Cardiac muscle cell (in vitro differentiated cells and primary cell): ENCODE data around the gene AGRN. TPM values are rescaled to one million over a fixed set of nuclear protein-coding genes. Genes with fewer than 3 reads are reported as not detected.
"Not testable (repeated sequence)": the region's sequence is repeated elsewhere in the genome, so short reads cannot be mapped to it uniquely, and the experiment has no call there.

Experiments
- DNase-seq, 2 donors: peaks; one replicate each; pipeline versions ENCODE4 v3.0.0 to v3.0.0-alpha.2; 2010 to 2017; ENCODE audit warnings: low read depth in 1 of 2, low spot score in 1 of 2
- H3K27ac ChIP-seq: fragments of 200-600 bp; sonication (generic); 2 replicates; pipeline ENCODE4 v1.5.1; 2016
- H3K27me3 ChIP-seq: fragments of 200-600 bp; sonication (generic); 2 replicates; pipeline ENCODE4 v1.6.0; 2016; ENCODE audit warnings: control low read depth
- H3K36me3 ChIP-seq: fragments of 200-600 bp; sonication (generic); 2 replicates; pipeline ENCODE4 v1.5.1; 2016; ENCODE audit warnings: control low read depth
- H3K4me1 ChIP-seq: fragments of 200-600 bp; sonication (generic); 2 replicates; pipeline ENCODE4 v1.8.1; 2017; ENCODE audit warnings: low read depth, mild to moderate bottlenecking, mixed run types
- H3K4me3 ChIP-seq: fragments of 200-600 bp; sonication (generic); 2 replicates; pipeline ENCODE4 v1.5.1; 2016; ENCODE audit warnings: mild to moderate bottlenecking
- H3K9me3 ChIP-seq: fragments of 200-600 bp; sonication (generic); 2 replicates; pipeline ENCODE4 v1.5.1; 2017; ENCODE audit warnings: low read depth, mild to moderate bottlenecking, control low read depth
- polyA plus RNA-seq: library from polyadenylated mRNA; unstranded; fragments of >200 nt; fragmentation: Nextera tagmentation; extraction: Ambion mirVana; gene quantifications from 2 replicates; pipeline ENCODE4 v1.2.1, GENCODE V29; 2016
- total RNA-seq: library from RNA; depleted of rRNA; stranded (reverse); fragments of >200 nt; gene quantifications from 2 replicates; pipeline ENCODE4 v1.2.3, GENCODE V29; 2016
- TF ChIP-seq, protein P1 (sequence below): IDR thresholded peaks from 2 replicates; pipeline ENCODE4 v1.5.1; 2012; ENCODE audit warnings: low read depth, mild to moderate bottlenecking, low read length

Gene AGRN
- total and polyA plus RNA-seq, 2 experiments from 2014 or later = 23.5 to 154 TPM

DNA sequence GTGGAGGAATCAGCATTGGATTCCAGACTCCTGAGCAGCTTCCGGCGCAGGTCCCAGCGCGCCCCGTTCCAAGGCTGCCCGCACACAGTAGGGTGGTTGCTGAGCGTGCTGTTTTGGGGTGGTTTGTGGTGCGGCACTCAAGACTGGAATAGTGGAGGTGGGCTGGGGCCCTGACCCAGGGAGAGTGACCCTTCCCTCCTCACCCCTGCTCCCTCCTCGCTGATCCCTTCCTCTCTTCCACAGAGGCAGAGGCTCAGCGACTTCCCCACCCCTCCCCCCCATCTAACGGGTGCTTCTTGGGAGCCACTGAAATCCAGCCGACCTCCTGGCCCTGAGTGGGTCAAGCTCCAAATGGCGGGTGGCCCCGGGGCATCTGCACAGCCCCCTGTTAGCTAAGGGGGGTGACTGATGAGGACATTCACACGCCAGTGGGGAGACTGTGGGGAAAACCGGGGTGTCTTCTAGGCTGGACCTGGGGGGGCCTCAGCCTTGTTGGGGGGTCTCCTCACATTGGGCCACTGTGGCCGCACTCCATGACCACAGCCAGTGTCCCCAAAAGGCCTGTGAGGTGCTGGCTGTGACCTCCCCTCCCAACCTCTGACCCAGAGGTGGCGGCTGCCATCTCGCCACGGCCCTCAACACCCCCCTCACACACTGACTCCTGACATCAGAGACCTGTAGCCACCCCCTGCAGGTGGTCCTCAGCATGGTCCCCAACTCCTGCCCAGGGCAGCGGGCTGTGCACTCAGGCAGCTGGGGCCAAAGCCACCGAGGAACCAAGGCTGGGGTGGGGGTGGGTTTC lies 16.1 kb upstream of the AGRN start:
- TF ChIP-seq, protein P1, sequence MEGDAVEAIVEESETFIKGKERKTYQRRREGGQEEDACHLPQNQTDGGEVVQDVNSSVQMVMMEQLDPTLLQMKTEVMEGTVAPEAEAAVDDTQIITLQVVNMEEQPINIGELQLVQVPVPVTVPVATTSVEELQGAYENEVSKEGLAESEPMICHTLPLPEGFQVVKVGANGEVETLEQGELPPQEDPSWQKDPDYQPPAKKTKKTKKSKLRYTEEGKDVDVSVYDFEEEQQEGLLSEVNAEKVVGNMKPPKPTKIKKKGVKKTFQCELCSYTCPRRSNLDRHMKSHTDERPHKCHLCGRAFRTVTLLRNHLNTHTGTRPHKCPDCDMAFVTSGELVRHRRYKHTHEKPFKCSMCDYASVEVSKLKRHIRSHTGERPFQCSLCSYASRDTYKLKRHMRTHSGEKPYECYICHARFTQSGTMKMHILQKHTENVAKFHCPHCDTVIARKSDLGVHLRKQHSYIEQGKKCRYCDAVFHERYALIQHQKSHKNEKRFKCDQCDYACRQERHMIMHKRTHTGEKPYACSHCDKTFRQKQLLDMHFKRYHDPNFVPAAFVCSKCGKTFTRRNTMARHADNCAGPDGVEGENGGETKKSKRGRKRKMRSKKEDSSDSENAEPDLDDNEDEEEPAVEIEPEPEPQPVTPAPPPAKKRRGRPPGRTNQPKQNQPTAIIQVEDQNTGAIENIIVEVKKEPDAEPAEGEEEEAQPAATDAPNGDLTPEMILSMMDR = no peak
- H3K27ac ChIP-seq = no peak overlapping the region
- no peaks in the 10 kb centered on the region for H3K9me3 ChIP-seq
- H3K27me3 ChIP-seq = peaks cover 9% of the 10 kb centered on the region
- H3K4me1 ChIP-seq = peaks cover 27% of the 10 kb centered on the region
- no peaks in the 10 kb centered on the region for H3K36me3 ChIP-seq
- H3K4me3 ChIP-seq = no peak overlapping the region
- no peak for DNase-seq

DNA sequence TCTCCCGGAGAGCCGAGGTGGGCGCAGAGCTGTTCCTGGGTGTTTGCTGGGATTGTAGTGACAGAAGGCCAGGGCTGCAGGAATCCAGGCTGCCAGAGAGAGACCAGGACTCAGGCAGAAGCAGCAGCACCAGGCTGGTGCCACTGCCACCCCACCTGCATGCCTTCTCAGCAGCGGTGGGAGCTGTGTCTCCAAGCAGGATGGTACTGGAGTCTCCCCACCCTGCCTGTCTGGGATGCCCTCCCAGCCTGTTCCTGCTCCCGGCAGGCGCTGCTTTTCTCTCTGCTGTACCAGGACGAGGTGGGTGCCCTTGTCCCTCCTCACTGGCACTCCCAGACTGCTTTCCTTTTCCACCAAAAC lies 15.5 kb upstream of the AGRN start:
- H3K4me3 ChIP-seq = no peak overlapping the region
- H3K36me3 ChIP-seq = no peaks in the 10 kb centered on the region
- TF ChIP-seq, protein P1 = no peak
- no peaks in the 10 kb centered on the region for H3K9me3 ChIP-seq
- H3K27me3 ChIP-seq = peaks cover 4% of the 10 kb centered on the region
- no peak for DNase-seq
- H3K4me1 ChIP-seq = peaks cover 27% of the 10 kb centered on the region
- peak overlapping the region; percentile 84 for H3K27ac ChIP-seq

DNA sequence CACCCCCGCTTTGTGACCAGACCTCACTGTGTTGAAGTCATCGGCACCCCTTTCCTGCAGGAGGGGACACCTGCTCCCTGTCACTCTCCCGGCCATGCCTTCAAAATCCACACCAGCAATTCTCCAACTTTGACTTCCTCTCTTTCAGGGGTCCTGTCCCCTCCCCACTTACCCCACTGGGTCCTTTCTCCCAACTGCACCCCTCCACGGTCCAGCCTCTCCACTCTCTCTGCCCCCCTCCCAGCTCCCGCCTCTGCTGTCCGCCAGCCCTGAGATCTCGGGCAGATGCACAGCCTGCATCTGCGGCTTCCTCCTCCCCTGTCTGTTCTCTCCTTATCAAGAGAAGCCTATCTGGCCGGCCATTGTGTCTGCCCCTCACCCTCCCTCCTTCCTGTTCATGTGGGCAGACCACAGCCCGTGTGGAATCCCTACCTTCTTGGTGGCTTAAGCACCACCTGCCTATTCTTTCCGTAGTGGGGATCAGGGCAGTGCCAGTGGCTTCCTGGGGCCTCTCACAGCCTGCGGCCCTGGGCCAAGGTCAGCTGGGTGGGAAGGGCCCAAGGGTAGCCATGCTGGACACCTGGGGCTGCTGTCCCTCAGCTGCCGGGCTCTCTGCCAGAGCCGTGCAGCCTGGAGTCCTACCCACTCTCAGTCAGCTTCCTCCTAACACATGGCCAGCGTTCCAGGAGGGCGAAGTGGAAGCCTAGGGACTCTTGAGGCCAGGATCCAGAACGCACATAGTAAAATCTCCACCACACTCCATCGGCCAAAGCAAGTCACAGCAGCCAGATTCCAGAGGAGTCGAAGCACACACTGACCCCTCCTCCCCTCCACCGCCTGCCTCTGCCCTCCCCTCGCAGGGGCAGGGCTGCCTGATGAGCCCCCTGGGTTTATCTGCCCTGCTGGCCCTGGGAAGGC lies 14.9 kb upstream of the AGRN start:
- H3K36me3 ChIP-seq = no peaks in the 10 kb centered on the region
- H3K4me3 ChIP-seq = no peak overlapping the region
- peak; percentile 69 to 75 for DNase-seq
- H3K27me3 ChIP-seq = no peaks in the 10 kb centered on the region
- H3K27ac ChIP-seq = peak overlapping the region; percentile 84
- no peaks in the 10 kb centered on the region for H3K9me3 ChIP-seq
- TF ChIP-seq, protein P1 = no peak
- peaks cover 27% of the 10 kb centered on the region for H3K4me1 ChIP-seq

DNA sequence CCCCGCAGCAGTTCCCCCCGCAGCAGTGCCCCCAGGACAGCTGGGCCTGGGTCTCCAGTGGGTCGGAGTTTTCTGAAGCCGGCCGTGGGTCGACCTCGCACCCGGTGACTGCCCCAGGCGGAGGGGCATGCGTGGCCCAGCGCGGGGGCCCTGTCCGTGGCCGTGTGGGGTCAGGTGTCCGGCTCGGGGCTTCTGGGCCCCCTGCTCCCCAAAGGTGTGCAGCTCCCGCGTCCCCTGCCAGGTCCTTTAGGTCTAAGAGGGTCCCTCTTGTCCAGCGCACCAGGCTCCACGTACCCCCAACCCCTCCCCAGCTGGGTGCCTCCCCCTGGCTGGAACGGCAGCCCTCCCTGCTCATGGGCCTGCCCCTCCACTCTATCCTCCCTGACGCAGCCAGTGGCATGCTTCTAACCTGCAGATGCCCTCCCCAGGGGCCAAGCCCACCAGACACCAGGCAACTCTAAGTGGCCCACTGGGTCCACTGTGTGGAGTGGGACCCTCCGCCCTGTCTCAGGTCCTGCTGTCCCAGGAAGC lies 14.1 kb upstream of the AGRN start:
- no peak for DNase-seq
- H3K4me3 ChIP-seq = no peak overlapping the region
- H3K36me3 ChIP-seq = no peaks in the 10 kb centered on the region
- H3K9me3 ChIP-seq = no peaks in the 10 kb centered on the region
- TF ChIP-seq, protein P1 = no peak
- H3K4me1 ChIP-seq = peaks cover 27% of the 10 kb centered on the region
- peak overlapping the region; percentile 84 for H3K27ac ChIP-seq
- no peaks in the 10 kb centered on the region for H3K27me3 ChIP-seq

DNA sequence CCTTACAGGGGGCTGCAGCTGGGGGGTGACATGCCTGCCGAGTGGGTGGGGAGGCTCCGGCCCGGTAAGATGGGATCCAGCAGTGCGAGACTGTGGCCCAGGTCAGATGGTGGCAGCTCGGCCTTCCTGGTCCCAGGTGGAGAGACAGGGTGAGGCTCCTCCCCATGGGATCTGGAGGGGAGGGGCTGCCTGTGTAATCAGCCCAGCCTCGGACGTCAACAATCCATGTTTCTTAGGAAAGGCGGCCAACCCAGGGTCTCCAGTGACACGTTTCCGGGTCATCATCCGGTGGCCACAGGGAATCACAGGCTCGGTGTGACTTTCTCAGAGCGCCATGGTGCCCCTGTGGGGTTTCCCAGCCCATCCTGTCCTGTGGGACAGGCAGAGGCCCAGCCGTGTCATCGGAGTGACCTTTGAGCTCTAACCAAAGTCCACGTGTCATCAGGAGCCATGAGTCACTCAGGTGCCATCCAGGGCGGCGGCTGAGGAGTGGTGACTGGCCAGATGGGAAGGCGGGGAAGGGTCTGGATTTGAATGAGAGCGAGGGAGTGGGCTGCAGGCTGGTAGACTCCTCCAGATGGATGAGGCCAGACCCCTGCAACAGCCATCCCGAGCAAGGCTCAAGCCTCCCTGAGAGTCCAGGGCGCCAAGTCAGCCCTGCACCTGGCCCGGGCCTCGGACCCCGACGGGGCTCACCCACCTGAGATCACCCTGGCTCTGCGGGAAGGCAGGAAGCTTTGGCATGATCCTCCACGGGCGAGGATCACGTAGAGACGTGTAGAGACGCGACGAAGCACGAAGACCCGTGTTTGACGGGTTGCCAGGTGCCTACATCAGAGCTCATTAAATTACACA lies 13.4 kb upstream of the AGRN start:
- peaks cover 27% of the 10 kb centered on the region for H3K4me1 ChIP-seq
- H3K4me3 ChIP-seq = no peak overlapping the region
- H3K27ac ChIP-seq = peak overlapping the region; percentile 84
- TF ChIP-seq, protein P1 = no peak
- no peaks in the 10 kb centered on the region for H3K9me3 ChIP-seq
- no peaks in the 10 kb centered on the region for H3K36me3 ChIP-seq
- no peaks in the 10 kb centered on the region for H3K27me3 ChIP-seq
- no peak for DNase-seq

DNA sequence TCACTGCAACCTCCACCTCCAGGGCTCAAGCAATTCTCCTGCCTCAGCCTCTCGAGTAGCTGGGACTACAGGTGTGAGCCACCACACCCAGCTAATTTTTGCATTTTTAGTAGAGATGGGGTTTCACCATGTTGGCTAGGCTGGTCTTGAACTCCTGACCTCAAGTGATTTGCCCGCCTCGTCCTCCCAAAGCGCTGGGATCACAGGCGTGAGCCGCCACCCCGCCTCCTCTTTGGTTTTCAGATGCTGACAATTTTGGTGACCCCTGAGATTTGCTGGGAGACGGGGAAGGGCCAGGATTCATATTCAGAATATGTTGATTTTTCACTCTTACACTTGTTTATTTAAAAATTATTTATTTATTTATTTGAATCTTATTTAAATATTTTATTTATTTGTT lies 9.8 kb upstream of the AGRN start:
- not testable (repeated sequence) for DNase-seq, H3K4me3 ChIP-seq

More for the DNA sequence above, 9.8 kb upstream of the AGRN start:
- H3K27me3 ChIP-seq, H3K27ac ChIP-seq, H3K9me3 ChIP-seq, H3K36me3 ChIP-seq: not testable (repeated sequence)
- H3K4me1 ChIP-seq = peaks cover 14% of the 10 kb centered on the region
